Measurements from ENCODE around the gene NEB.

DNA sequence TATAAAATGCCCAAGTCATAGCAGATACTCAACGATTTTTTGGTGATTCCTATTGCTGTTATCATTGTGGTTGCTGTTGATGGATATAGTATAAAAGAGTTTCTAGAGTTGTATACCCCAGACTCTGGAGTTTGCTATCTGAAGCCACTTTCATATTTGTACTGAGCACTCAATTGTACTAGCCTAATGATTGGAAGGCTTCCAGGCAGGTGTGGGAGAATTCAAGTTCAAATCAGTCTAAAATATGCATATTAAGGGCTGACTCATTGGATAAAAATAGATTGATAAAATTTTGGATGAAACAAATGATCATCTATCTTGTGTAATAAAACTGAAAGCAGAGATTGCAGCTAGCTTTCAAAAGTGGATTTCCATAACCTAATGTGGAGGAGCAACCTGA, 122.9 kb downstream of the NEB start:
- no peak for TF ChIP-seq EZH2phosphoT487 (IDR thresholded peaks at IDR 0.05; ENCODE audit: borderline replicate concordance, low read depth)
- TF ChIP-seq POLR2AphosphoS5 (IDR thresholded peaks at IDR 0.05; ENCODE audit: low read depth, low read length) = no peak
- TF ChIP-seq IRF3 (IDR thresholded peaks at IDR 0.05; ENCODE audit: low read depth, low read length) = no peak
- TF ChIP-seq RFX5 (IDR thresholded peaks at IDR 0.05; ENCODE audit: low read length) = no peak
- TF ChIP-seq JUND (IDR thresholded peaks at IDR 0.05) = no peak
- TF ChIP-seq, protein P1, sequence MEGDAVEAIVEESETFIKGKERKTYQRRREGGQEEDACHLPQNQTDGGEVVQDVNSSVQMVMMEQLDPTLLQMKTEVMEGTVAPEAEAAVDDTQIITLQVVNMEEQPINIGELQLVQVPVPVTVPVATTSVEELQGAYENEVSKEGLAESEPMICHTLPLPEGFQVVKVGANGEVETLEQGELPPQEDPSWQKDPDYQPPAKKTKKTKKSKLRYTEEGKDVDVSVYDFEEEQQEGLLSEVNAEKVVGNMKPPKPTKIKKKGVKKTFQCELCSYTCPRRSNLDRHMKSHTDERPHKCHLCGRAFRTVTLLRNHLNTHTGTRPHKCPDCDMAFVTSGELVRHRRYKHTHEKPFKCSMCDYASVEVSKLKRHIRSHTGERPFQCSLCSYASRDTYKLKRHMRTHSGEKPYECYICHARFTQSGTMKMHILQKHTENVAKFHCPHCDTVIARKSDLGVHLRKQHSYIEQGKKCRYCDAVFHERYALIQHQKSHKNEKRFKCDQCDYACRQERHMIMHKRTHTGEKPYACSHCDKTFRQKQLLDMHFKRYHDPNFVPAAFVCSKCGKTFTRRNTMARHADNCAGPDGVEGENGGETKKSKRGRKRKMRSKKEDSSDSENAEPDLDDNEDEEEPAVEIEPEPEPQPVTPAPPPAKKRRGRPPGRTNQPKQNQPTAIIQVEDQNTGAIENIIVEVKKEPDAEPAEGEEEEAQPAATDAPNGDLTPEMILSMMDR (IDR thresholded peaks at IDR 0.05) = no peak
- TF ChIP-seq RAD21 (IDR thresholded peaks at IDR 0.05; ENCODE audit: low read length) = no peak

Measured in SK-N-SH (cell line).